GM18868 (cell line): ENCODE results near the gene SIGLEC5.

ENCODE experiments used
- ATAC-seq: cut with Tn5 transposase; IDR thresholded peaks from one replicate; pipeline ENCODE4 v1.9.1; 2021; ENCODE audit warnings: mild to moderate bottlenecking, moderate library complexity; ENCODE audit not compliant: unreplicated experiment

Gene SIGLEC5

DNA sequence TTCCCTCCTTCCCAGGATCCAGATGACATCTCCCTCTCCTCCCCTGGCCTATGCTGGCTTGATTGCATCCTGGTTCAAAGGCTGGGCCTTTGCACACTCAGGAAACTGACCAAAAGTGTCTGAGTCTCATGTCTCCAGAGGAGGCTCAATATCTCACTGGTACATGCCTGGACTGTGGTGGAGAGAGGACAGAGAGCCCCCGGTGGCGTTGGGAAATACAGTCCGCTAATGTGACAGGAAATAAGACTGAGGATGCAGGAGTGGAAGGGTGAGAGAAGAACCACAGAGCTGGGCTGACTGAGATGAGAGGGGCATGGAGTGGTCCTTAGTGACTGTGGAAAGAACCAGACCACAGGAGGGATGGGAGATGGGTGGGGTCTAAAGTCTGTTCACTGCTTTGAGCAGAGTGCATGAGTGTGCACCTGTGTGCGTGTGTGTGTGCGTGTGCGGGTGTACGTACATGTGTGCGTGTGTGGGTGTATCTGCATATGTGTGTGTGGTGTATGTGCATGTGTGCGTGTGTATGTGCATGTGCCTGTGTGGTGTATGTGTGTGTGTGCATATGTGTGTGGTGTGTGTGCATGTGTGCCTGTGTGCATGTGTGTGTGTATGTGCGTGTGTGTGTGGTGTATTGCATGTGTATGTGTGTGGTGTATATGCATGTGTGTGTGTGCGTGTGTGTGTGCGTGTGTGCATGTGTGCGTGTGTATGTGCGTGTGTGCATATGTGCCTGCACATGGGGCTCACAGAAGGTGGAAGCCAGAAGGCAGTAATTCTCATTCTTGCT, 1.9 kb downstream of the SIGLEC5 start:
- ATAC-seq = no peak

DNA sequence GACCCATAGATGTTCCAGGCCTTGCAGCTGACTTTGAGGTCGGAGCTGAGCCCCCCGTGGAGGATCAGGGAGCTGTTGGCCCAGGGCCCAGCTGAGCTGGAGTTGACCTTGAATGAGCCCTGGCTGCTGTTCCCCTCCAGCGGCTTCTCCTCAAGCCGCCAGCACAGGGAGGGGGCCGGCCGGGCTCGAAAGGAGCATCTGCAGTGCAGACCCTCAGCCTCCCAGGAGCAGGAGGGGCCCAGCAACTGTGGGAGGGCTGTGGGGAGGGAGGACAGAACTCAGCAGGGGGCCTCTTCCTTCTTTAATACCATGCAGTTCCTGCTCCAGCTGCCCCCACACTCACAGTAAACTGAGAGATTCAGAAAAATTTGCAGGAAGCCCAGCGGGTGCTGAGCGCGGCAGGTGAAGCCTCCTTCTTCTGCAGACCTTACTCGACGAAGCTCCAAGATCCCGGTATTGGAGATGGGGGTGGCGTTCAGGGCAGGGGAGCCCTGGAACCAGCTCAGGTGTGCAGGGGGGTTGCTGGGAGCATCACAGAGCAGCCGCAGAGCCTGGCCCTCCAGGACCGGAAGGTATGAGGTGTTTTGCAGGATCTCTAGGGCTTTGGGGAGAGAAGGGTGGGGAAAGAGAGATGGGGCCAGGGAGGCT, 2.6 kb downstream of the SIGLEC5 start:
- no peak for ATAC-seq

DNA sequence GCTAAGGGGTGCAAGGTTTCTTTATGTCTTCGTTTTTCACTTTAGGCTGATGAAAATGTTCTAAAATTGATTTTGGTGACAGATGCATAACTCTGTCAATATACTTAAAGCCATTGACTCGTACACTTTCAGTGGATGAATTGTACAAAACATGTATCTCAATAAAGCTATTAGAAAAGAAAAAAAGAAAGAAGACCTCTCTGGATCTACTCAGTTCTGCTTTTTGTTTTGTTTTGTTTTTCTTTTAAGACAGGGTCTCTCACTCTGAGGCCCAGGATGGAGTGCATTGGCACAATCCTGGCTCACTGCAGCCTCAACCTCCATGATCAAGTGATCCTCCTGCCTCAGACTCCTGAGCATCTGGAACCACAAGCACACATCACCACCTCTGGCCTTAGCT, 3.5 kb downstream of the SIGLEC5 start:
- no peak for ATAC-seq

DNA sequence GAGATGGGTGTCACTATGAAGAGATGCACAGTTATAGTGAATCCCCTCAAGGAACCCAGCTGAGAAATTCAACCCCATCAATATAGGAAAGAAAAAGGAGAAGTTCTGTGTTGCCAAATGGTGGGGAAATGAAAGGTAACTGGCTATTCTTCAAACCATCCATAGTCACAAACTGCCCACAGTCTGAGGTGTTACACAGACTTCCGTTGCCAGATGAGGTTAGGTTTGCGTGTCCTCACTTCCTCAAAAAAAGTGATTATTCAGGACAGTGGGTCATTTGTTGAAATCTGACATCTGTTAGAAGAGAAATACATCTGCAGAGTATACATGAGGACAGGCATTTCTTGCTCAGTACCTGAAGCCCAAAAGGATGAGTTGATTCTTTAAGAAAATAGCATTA, 9.0 kb downstream of the SIGLEC5 start:
- ATAC-seq = no peak

DNA sequence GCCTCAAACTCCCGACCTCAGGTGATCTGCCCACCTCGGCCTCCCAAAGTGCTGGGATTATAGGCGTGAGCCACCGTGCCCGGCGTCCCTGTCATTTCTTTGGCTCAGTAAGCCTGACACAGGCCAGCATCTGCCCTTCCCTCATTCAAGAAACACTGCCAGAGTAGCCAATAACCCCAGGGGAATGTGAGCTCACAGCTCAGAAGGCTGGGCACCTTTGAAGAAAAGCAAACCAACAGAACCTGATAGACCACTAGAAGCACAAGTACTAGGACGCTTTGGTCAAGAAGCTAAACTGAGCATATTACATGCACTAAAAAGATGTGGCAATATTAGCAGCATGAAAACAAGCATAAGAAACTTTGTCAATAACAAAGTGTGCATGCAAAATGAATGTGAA, 14.2 kb downstream of the SIGLEC5 start:
- ATAC-seq = no peak

DNA sequence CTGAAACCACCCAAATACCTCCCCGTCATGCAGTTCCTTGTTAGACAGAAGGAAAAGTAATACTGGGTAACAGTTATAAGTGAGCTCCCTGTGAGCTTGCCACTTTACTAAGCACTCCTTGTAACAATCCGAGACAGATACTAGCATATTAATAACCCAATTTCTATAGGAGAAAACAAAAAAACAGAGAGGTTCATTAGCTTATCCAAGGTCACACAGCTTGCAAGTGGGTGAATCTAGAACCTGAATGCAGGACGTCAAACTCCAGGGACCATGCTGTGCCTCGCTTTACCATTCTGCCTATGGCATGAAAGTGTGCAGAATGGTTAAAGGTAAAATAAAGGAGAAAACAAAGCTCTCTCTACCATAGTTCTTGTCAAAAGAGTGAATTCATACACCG, 15.4 kb downstream of the SIGLEC5 start:
- ATAC-seq = no peak

DNA sequence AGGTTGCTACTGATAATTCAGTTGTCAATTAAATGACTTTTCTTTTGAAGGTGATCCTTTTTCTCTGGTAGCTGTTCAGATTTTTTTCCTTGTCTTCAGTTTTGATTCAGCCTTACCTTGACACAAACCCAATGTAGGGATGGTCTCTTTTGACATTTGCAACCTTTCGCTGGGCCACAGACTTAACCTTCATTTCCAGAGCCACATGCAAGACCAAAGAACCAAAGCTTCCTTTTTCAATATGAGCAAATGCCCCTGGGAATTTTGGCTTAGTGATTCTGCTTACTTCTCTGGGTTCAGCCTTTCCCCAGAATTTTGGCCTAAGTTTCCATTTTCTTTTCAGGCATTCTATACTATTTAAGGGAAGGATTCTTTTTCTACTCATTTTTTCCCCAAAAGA, 19.6 kb downstream of the SIGLEC5 start:
- no peak for ATAC-seq

DNA sequence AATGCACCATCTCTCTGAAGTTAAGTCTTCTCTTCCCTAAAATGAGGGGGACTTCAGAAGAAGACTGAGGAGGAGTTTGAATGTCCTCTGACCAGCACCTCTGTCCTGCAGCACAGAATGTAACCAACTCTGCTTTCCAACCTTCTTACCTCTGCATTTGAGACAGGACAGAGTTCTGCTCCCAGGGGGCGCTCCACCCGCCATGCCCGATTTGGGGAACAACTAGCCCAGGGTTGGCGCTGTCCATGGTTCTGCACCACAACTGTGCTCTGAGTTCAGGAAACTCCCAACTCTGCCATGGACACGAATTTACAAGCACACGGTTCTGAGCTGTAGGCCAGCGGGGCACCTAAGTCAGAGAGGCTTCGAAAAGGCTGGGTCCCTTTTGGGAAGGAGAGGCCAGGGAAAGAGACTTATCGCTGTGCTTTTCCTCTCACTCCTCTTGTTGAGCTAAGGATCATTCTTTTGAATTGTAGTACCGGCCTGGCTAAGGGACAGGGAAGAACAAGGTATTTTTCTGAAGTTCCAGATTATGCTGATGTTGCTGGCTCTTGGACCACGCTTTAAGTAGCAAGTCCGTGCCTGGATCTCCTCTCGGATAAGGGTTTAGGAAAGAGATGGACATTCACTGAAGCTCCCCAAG, 22.2 kb downstream of the SIGLEC5 start:
- ATAC-seq = no peak

DNA sequence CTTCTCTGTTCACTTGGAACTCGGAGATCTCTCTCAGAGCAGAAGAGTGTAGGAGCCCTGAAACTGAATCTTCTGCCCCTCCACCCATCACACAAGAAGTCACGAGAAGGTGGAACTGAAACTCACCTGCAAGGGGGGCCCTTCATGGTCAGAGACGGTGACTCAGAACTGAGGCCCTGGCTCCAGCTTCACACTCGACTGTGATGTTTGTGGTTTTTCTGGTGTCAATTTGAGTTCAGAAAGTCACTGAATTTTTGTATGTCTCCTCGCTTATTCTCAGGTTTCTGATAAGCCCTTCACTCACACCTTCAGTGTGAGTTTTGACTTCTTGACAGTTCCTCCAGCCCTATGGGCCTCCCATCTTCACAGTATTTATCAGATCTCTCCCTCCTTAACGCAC, 23.1 kb downstream of the SIGLEC5 start:
- ATAC-seq = peak; percentile 91

DNA sequence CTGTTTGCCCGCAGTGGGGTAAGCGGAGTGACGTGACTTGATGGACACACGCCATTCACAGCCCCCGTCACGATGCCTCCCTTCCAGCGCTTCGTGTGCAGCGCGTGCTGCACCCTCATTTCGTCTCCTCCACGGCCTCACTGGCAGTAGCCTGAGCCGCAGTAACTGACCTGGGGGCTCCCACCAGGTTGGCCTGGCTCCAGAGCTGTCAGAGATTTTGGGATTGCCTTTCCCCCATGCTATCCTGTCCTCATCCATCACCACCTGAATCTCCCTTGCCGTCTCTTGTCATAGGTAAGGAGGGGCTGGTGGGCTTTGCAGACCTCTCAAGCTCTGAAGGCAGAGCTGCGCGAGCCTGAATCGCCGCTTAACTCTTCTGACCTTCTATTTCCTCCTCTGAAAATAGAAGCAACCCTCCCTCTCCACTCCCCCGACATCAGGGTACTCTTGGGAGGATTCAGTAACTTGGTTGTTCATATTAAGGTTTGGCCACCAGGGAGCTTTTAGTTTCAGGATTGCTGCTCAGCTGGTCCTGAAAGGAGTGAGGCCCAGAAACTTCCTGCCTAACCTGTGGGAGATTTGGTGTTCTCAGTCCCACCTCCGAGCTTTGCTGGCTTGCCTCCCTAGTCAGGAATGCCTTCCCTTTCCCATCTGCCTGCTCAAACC, 27.9 kb downstream of the SIGLEC5 start:
- ATAC-seq = no peak

DNA sequence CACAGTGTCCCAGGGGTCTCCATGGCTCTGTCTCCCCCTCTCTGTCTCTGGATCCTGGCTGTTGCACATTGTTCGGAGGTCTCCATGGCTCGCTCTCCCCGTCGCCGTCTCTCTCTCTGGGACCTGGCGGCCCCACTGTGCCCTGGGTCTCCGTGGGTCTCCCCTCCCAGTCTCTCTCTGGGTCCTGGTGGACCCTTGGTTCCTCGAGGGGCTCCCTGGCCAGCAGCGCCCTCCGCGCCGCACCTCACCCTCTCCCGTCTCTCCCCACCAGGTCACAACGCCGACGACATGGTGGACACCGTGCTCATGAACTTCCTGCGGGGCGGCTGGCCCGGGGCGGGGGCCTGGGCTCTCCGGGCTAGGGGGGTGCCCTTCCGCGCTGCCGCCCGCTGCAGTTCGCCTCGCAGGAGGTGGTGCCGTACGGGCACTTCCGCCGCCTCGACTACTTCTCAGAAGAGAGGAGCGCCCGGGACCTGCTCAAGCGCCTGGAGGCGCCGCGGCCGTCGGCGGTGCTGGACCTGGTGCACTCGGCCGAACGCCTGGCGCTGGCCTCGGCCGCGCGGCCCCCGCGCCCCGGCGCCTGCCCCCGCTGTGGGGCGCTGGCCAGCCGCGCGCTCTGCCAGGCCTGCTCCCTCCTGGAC, 29.1 kb downstream of the SIGLEC5 start:
- no peak for ATAC-seq

DNA sequence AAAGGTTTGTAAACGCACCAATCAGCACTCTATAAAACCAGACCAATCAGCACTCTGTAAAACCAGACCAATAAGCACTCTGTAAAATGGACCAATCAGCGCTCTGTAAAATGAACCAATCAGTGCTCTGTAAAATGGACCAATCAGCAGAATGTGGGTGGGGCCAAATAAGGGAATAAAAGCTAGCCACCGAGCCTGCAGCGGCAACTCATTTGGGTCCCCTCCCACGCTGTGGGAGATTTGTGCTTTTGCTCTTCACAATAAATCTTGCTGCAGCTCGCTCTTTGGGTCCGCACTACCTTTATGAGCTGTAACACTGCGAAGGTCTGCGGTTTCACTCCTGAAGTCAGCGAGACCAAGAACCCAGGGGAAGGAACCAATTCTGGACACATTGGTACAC, 31.1 kb downstream of the SIGLEC5 start:
- no peak for ATAC-seq

DNA sequence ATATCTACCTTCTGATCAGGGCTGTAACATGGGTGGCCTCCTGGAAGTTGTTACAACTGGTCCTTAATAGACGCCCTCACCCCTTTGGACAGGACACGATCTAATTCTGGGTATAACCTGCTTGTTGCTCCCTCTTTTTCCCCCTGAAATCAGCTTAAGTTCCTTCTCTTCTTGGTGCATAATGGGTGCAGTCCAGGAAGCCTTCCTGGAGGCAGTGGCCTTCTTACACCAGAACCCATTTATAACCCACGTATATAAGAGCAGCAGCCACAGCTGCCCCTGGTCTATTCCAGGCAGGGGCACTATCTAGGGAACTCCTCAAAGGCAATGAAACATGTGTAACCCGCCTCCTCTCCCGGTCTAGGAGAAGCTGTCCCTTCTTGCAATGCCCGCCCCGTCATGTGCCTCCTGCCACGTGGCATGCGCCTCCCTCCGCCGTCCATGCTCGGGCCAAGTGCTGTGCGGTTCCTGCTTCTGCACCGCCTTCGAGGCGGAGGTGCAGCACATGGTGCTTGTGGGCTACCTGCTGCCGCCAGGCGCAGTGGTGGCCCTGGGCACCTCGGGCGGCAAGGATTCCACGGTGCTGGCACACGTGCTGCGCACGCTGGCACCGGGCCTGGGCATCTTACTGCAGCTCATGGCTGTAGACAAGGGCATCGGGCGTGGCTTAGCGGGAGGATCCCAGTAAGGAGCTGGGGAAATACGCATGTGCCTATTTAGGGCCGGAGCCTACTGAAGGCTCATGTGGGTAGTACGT, 31.9 kb downstream of the SIGLEC5 start:
- ATAC-seq = no peak

DNA sequence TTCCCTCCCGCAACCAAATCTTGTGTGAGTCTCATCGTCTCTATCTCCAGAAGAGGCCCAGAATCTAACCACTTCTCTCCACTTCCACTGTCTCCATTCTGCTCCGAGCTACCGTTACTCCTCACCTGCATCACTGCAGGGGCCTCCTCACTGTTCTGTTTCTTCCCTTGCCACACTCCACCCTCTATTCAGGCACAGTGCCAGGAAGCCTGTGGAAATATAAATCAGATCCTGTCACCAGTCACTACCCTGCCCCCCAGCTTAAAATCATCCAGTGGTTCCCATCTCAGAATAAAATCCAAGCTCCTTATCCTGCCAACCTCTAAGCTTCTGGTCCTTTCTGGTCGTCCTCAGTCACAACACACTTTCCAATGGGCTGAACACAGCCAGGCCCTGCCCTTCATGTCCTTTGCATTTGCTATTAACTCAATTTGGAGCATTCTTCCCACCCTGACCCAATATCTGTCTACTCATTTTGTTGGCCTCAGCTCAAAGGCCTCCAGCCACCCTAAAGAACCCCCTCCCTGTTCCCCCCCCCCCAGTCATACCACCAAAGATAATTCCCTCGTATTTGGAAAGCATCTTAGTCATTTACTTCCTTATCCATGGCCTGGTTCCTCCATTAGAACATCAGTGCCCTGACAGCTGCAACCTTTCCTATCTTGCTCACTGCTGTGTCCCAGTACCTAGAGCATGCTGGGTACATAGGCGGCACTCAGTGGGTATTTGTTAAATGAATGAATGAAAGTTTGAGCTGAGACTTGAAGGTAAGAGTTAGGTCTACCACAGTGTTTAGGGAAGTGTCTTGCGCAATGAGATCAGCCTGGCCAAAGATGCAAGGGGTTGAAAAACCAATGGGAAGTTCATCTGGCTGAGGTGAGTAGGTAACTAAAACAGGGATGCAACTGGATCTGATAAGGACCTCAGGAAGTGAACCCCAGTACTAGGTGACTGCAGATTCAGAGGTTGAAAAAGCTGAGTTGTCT, 34.7 kb downstream of the SIGLEC5 start:
- ATAC-seq = no peak

DNA sequence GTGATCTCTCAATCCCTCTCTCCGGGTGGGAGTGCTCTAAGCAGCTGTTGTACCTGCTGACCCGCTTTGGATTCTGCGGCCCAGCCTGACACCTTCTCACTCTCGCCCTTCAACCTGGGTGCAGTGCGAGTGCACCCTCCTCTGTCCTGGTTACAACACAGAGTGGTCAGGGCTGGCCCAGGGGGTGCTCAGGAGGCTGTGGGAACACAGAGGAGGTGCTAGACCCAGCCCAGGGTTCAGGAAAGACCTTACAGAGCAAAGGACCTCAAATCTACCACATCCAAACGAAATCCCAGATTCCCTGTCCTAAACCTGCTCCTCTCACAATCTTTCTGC, 35.5 kb downstream of the SIGLEC5 start:
- no peak for ATAC-seq

DNA sequence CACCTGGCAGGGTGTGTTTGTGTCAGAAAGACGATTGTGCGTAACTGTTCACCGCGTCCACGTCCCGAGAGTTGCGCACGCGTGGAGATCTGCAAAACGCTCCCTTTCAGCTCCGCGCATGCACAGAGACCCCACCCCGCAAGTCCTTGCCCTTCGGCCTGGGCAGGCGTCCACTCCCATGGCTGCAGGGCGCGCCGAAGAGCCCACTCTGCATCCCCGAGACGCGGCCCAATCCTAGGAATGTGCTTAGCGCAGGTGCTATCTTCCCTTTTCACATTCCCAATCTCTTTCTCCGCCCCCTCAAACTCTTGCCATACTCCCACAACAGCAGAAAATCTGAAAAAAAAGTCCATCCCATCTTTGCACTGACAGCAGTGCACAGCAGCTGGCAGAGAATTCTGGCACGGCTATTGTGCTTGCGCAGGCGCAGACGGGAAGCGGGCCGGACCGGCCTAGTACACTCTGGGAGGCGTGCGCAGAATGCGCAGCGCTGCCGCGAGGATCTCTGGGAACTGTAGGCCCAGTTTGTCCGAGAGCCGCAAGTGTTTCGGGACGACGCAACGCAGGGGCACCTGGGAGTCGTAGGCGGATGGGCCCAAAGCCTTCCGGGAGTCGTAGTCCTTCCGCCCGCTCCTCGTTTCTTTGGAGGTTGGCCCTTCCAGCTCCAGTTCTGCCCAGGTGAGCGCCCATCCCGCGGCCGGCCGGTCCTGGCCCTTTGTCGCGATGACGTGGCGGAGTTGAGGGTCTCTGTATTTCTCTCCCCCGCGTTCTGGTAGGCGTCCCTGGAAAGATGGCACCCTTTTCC, 36.0 kb downstream of the SIGLEC5 start:
- ATAC-seq = peak; percentile 97

DNA sequence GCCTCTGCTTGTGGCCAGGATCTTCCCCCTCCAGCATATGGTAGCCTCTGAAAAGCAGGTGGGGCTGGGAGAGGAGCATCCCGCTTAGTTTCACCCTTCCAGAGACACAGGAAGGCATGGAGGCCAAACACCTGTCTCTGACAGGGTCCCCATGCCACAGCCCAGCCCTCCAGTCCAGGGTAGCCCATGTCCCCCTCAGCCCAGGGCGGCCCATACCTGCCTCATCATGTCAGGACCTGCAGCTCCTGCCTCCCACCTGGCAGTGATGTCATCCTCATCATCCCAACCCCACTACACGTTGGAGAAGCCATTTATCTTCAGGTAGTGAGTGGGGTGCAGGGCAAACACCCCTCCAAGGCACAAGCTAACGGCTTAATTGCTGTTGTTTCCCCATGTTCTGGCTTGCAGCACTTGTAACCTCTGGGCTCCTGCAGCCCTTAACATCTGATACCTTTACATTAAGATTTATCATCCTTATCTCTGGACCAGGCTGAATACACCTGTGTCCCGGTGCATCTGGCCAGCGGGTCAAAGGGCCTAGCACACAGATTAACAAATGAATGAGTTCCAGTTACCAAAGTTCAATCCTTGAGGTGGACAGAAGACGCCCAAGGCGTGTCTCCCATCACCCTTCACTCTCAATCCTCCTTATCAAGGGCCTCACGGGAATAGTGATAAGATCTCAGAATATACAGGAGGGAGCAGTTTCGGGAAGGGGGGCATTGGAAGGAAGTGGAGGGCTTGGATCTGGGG, 36.9 kb downstream of the SIGLEC5 start:
- ATAC-seq = no peak

DNA sequence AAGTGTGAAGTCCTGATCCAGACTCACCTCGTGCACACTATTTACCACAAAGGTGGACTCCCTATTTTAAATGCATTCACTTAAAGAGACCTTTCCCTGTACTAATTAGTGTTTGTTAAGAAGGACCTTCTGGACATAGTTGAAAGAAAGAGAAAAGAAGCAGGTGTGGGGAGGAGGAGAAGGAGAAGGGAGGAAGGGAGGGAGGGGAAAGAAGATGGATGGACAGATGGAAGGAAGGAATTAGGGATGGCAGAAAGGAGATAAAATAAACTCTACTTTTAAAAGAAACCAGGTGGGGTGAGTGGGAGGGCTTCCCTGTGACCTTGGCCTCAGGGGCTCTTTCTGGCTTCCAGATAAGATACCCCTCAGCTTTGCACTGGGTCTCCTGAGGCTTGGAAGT, 37.7 kb downstream of the SIGLEC5 start:
- ATAC-seq = no peak
